ENCODE results near the gene VPS8.

Gene VPS8

GRCh38 chr3:185067173-185067572 is 255.2 kb downstream of the VPS8 start:
- H3K4me3 ChIP-seq (ENCODE audit: low read depth, low read length): no peak overlapping the region

GRCh38 chr3:185069037-185070030 is 257.4 kb downstream of the VPS8 start:
- TF ChIP-seq, protein P1, sequence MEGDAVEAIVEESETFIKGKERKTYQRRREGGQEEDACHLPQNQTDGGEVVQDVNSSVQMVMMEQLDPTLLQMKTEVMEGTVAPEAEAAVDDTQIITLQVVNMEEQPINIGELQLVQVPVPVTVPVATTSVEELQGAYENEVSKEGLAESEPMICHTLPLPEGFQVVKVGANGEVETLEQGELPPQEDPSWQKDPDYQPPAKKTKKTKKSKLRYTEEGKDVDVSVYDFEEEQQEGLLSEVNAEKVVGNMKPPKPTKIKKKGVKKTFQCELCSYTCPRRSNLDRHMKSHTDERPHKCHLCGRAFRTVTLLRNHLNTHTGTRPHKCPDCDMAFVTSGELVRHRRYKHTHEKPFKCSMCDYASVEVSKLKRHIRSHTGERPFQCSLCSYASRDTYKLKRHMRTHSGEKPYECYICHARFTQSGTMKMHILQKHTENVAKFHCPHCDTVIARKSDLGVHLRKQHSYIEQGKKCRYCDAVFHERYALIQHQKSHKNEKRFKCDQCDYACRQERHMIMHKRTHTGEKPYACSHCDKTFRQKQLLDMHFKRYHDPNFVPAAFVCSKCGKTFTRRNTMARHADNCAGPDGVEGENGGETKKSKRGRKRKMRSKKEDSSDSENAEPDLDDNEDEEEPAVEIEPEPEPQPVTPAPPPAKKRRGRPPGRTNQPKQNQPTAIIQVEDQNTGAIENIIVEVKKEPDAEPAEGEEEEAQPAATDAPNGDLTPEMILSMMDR (IDR thresholded peaks at IDR 0.05; ENCODE audit: control insufficient read depth, extremely low read depth, insufficient read depth): no peak
- no peak overlapping the region for H3K4me3 ChIP-seq (ENCODE audit: low read depth, low read length)
- DNase-seq (ENCODE audit: low read depth): no peak

More at GRCh38 chr3:185067173-185067572, 255.2 kb downstream of the VPS8 start:
- no peak for DNase-seq (ENCODE audit: low read depth)
- TF ChIP-seq, protein P1 (IDR thresholded peaks at IDR 0.05; ENCODE audit: control insufficient read depth, extremely low read depth, insufficient read depth): no peak

DNA sequence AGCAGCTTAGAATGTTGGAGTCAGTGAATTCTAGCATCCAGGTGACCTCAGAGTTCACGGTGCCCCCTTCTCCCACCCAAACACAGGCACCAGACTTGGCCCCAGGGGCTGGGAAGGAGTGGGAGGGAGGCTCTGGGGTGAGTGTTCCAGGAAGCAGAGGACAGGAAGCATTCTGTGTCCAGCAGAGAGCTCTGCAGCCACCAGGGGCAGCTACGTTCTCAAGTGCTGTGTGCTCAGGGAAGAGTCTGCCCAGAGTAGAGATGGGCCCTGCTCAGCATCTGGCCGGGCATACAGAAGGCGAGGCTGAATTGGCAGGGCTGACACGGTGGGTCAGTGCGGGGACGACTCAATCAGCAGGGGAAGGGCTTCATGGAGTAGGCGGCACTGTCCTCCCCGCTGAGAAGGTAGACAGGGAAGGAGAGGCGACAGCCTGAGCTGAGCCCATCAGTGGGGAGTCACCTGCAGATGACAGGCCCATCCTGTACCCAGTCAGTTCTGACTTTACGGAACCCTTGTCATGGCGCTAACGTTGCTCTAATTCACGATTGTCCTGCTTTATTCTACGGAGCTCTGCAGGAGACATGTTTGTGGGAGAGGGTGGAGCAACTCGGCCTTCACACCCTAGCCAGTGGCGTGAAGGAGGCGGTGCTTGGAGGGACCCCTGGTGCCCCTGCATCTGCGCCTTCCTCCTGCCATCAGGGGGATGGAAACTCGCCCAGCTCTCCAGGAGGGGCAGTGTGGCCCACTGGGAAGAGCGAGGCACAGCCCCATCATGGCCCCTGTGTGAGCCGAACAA is 258.7 kb downstream of the VPS8 start:
- DNase-seq (ENCODE audit: low read depth): peak; percentile 8
- TF ChIP-seq, protein P1 (IDR thresholded peaks at IDR 0.05; ENCODE audit: control insufficient read depth, extremely low read depth, insufficient read depth): peak; percentile 40
- no peak overlapping the region for H3K4me3 ChIP-seq (ENCODE audit: low read depth, low read length)

GRCh38 chr3:185071287-185071800 is 259.4 kb downstream of the VPS8 start:
- H3K4me3 ChIP-seq (ENCODE audit: low read depth, low read length): no peak overlapping the region
- TF ChIP-seq, protein P1 (IDR thresholded peaks at IDR 0.05; ENCODE audit: control insufficient read depth, extremely low read depth, insufficient read depth): no peak
- no peak for DNase-seq (ENCODE audit: low read depth)

GRCh38 chr3:185075547-185075946 is 263.6 kb downstream of the VPS8 start:
- TF ChIP-seq, protein P1 (IDR thresholded peaks at IDR 0.05; ENCODE audit: control insufficient read depth, extremely low read depth, insufficient read depth): no peak
- H3K4me3 ChIP-seq (ENCODE audit: low read depth, low read length): no peak overlapping the region
- DNase-seq (ENCODE audit: low read depth): no peak

- no peak overlapping the region for H3K4me3 ChIP-seq (ENCODE audit: low read depth, low read length)
- TF ChIP-seq, protein P1 (IDR thresholded peaks at IDR 0.05; ENCODE audit: control insufficient read depth, extremely low read depth, insufficient read depth): no peak
- DNase-seq (ENCODE audit: low read depth): peak; percentile 40
Observed at GRCh38 chr3:185076219-185076618, 264.3 kb downstream of the VPS8 start.
